HepG2 (cell line): ENCODE measurements around the gene SYNPO. TPM values are rescaled to one million over a fixed set of nuclear protein-coding genes. Genes with fewer than 3 reads are reported as not detected.

Experiments used
- ATAC-seq: fragments of 200-7000 bp; cut with Tn5 transposase; 3 replicates; pipeline ENCODE4 v1.9.1; 2020; ENCODE audit warnings: mild to moderate bottlenecking, moderate library complexity
- BruUV-seq: library from RNA; stranded (reverse); fragments of 400-500 nt; replicated peaks from 2 replicates; lab custom pipeline; 2021; lab: Mats Ljungman, UMichigan
- CTCF ChIA-PET: fragments of 300-600 bp; formaldehyde crosslinking; extraction: SDS; loops from one replicate; lab custom pipeline; 2021; ENCODE audit warnings: low total read pairs, inconsistent platforms, low intra/inter-chr PET ratio; lab: Yijun Ruan, JAX
- POLR2A ChIA-PET: fragments of 350-600 bp; sonication (Branson Sonifier 250); formaldehyde crosslinking; loops from one replicate; lab custom pipeline; 2020; ENCODE audit warnings: antibody characterized with exemption, inconsistent platforms; lab: Yijun Ruan, JAX
- DNase-seq: peaks from one replicate; pipeline ENCODE4 v3.0.0-alpha.2; 2015; ENCODE audit warnings: low spot score
- FAIRE-seq: peaks from 3 replicates; lab custom pipeline; 2011; peaks lifted over from hg19 to GRCh38; lab: Jason Lieb, UNC
- H2AFZ ChIP-seq: one replicate; pipeline ENCODE4 v1.6.1; 2011; ENCODE audit warnings: low read length, inconsistent platforms
- H3K27ac ChIP-seq: fragments of 300-600 bp; 3 replicates; pipeline ENCODE4 v1.8.0; 2011; ENCODE audit warnings: mixed run types, mild to moderate bottlenecking, mixed read lengths, low read length, inconsistent platforms; ENCODE audit not compliant: insufficient read depth; ENCODE audit errors: extremely low read length
- H3K27me3 ChIP-seq, 2 experiments: fragments of 200-600 bp in 1 of 2; 2 replicates in 1 of 2; 3 replicates in 1 of 2; pipeline versions ENCODE4 v1.6.0 to v1.8.0; 2011; ENCODE audit warnings: low read length in 2 of 2, mild to moderate bottlenecking in 2 of 2, moderate library complexity in 2 of 2, inconsistent platforms in 1 of 2; ENCODE audit not compliant: insufficient read depth in 2 of 2, control insufficient read depth in 1 of 2
- H3K36me3 ChIP-seq, 2 experiments: fragments of 200-600 bp in 1 of 2; replicated peaks in 1 of 2; 2 replicates in 1 of 2; 3 replicates in 1 of 2; pipeline versions ENCODE4 v1.5.1 to v1.8.0; 2011; ENCODE audit warnings: low read length in 2 of 2, inconsistent platforms in 1 of 2; ENCODE audit not compliant: insufficient read depth in 2 of 2, control insufficient read depth in 1 of 2
- H3K4me1 ChIP-seq: 2 replicates; pipeline ENCODE4 v1.5.1; 2012; ENCODE audit warnings: low read length, inconsistent platforms; ENCODE audit not compliant: insufficient read depth
- H3K4me2 ChIP-seq: 2 replicates; pipeline ENCODE4 v1.6.0; 2011; ENCODE audit warnings: low read depth, low read length, inconsistent platforms
- H3K4me3 ChIP-seq, 3 experiments: fragments of 200-600 bp in 1 of 3; sonication (generic), shearing (Covaris generic) in 1 of 3; replicated peaks in 1 of 3; 2 replicates each; pipeline ENCODE4 v1.5.1; 2011 to 2016; ENCODE audit warnings: low read length in 3 of 3, inconsistent platforms in 2 of 3, low read depth in 2 of 3, mild to moderate bottlenecking in 2 of 3, control low read depth in 1 of 3, mixed read lengths in 1 of 3; ENCODE audit not compliant: insufficient read depth in 1 of 3
- H3K79me2 ChIP-seq: one replicate; pipeline ENCODE4 v1.6.1; 2011; ENCODE audit warnings: low read length, inconsistent platforms; ENCODE audit not compliant: insufficient read depth
- H3K9ac ChIP-seq: 2 replicates; pipeline ENCODE4 v1.6.0; 2011; ENCODE audit warnings: mild to moderate bottlenecking, low read depth, low read length, inconsistent platforms; ENCODE audit not compliant: insufficient read depth
- H3K9me3 ChIP-seq: 2 replicates; pipeline ENCODE4 v1.5.1; 2012; ENCODE audit warnings: mild to moderate bottlenecking, low read length
- H4K20me1 ChIP-seq: 2 replicates; pipeline ENCODE4 v1.6.0; 2011; ENCODE audit warnings: inconsistent platforms, mild to moderate bottlenecking, low read length, moderate library complexity; ENCODE audit not compliant: insufficient read depth
- DMAP1 ChIP-seq: IDR thresholded peaks from 2 replicates; pipeline ENCODE4 v1.6.1; 2016
- FOXC1 ChIP-seq: sonication (generic); formaldehyde crosslinking; IDR thresholded peaks from 2 replicates; pipeline ENCODE4 v1.8.0; 2022; ENCODE audit warnings: mild to moderate bottlenecking, missing genetic modification reagents, borderline replicate concordance
- NONO ChIP-seq, 2 experiments: fragments of 450-650 bp in 1 of 2; sonication (generic) in 1 of 2; formaldehyde crosslinking in 1 of 2; IDR thresholded peaks in 1 of 2; conservative IDR thresholded peaks in 1 of 2; 2 replicates each; pipeline versions ENCODE4 v1.6.1 to v1.8.0; 2017 to 2022; ENCODE audit warnings: mild to moderate bottlenecking in 1 of 2, missing genetic modification reagents in 1 of 2, moderate library complexity in 1 of 2
- NR2F2 ChIP-seq: IDR thresholded peaks from 2 replicates; pipeline ENCODE4 v1.6.1; 2012; ENCODE audit warnings: low read depth, inconsistent platforms, borderline replicate concordance
- SNAI1 ChIP-seq: sonication (generic); formaldehyde crosslinking; IDR thresholded peaks from 2 replicates; pipeline ENCODE4 v1.5.0; 2020; ENCODE audit warnings: mild to moderate bottlenecking, missing genetic modification reagents, borderline replicate concordance
- TSC22D2 ChIP-seq: sonication (generic); formaldehyde crosslinking; IDR thresholded peaks from 2 replicates; pipeline ENCODE4 v1.5.1; 2020; ENCODE audit warnings: missing genetic modification reagents, mild to moderate bottlenecking, borderline replicate concordance
- ZFY ChIP-seq: sonication (generic); formaldehyde crosslinking; IDR thresholded peaks from 2 replicates; pipeline ENCODE4 v1.4.0; 2020; ENCODE audit warnings: missing genetic modification reagents
- ZNF160 ChIP-seq: sonication (generic); formaldehyde crosslinking; IDR thresholded peaks from 2 replicates; pipeline ENCODE4 v1.8.0; 2022; ENCODE audit warnings: mild to moderate bottlenecking, inconsistent platforms, missing genetic modification reagents
- ZNF496 ChIP-seq: sonication (generic); formaldehyde crosslinking; IDR thresholded peaks from 2 replicates; pipeline ENCODE4 v1.8.1; 2023; ENCODE audit warnings: mild to moderate bottlenecking, moderate library complexity, missing genetic modification reagents; ENCODE audit not compliant: insufficient replicate concordance
- ZNF550 ChIP-seq: sonication (generic); formaldehyde crosslinking; IDR thresholded peaks from 2 replicates; pipeline ENCODE4 v1.4.0; 2020; ENCODE audit warnings: mild to moderate bottlenecking, missing genetic modification reagents, borderline replicate concordance
- ZNF7 ChIP-seq: IDR thresholded peaks from 2 replicates; pipeline ENCODE4 v1.6.1; 2016; ENCODE audit warnings: missing biosample characterization, missing genetic modification reagents
- WGBS: methylation state at CpG from one replicate; pipeline ENCODE4 v1.1.6; 2017; ENCODE audit warnings: low lambda C conversion rate; 5-methylcytosine and 5-hydroxymethylcytosine counted together
- in situ Hi-C: cut with HindIII; loops from 2 replicates; pipeline ENCODE4 v1.10.0; 2017; ENCODE audit warnings: low pct_unique_long_range_greater_than_20kb; ENCODE audit not compliant: extremely low pct_ligation_motif_present
- intact Hi-C: fragments of 100-400 bp; cut with micrococcal nuclease; formaldehyde crosslinking; loops from one replicate; pipeline ENCODE4 v1.10.0; 2022; ENCODE audit not compliant: unreplicated experiment
- polyA plus RNA-seq, 8 experiments: library from polyadenylated mRNA; depleted of rRNA in 3 of 8; stranded (reverse) in 7 of 8; unstranded in 1 of 8; fragments of >200 nt; fragmentation: Illumina TruSeq in 4 of 8; extraction: Trizol in 4 of 8; gene quantifications; 2 replicates each; pipeline versions ENCODE4 v1.2.1 to v1.2.3, GENCODE V29; 2011 to 2016; ENCODE audit warnings: low read depth in 4 of 8, missing spikeins in 1 of 8, mixed read lengths in 1 of 8; ENCODE audit not compliant: insufficient read depth in 1 of 8
- total RNA-seq, 5 experiments: library from RNA; depleted of rRNA; stranded (reverse); fragments of >200 nt; fragmentation: Illumina TruSeq; extraction: Trizol; gene quantifications; 2 replicates each; pipeline ENCODE4 v1.2.3, GENCODE V29; 2016; ENCODE audit warnings: low read depth in 1 of 5
- TF ChIP-seq, protein P1 (sequence below): sonication (generic); formaldehyde crosslinking; conservative IDR thresholded peaks from 2 replicates; pipeline ENCODE4 v1.8.0; 2022; ENCODE audit warnings: missing genetic modification reagents
- TF ChIP-seq, protein P2 (sequence below): sonication (generic); formaldehyde crosslinking; IDR thresholded peaks from 2 replicates; pipeline ENCODE4 v1.4.0; 2020; ENCODE audit warnings: missing genetic modification reagents, borderline replicate concordance

SYNPO gene
- total and polyA plus RNA-seq, 2 of the 13 experiments (the other 11 are each of a cell fraction or from before 2014, with no cell fraction given), result 0.09 to 0.30 TPM

DNA sequence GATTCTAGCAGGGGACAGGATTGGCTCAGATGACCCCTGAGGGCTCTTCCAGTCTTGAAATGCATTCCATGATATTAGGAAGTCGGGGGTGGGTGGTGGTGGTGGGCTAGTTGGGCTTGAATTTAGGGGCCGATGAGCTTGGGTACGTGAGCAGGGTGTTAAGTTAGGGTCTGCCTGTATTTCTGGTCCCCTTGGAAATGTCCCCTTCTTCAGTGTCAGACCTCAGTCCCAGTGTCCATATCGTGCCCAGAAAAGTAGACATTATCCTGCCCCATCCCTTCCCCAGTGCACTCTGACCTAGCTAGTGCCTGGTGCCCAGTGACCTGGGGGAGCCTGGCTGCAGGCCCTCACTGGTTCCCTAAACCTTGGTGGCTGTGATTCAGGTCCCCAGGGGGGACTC is 17.7 kb downstream of the SYNPO start:
- intact Hi-C loops, result loop anchor here (5.0 kb wide), 2 partner anchors 66 to 189 kb away; partner anchors contain the start of gene IRGM

More for the DNA sequence above, 17.7 kb downstream of the SYNPO start:
- no peaks in the 10 kb centered on the region for H3K36me3 ChIP-seq
- ChIA-PET POLR2A (no interaction called here), CTCF (no interaction called here)
- H3K9me3 ChIP-seq, result no peaks in the 10 kb centered on the region
- no peak overlapping the region for H3K4me3 ChIP-seq
- no peak overlapping the region for H3K4me2 ChIP-seq
- no TSS peak for BruUV-seq
- no peak overlapping the region for H2AFZ ChIP-seq
- H3K9ac ChIP-seq, result no peak overlapping the region
- 100% methylated on average over 2 of the region's 4 CpGs for WGBS
- peaks cover 18% of the 10 kb centered on the region for H3K4me1 ChIP-seq
- no peak for DNase-seq
- TF ChIP-seq NR2F2, result no peak
- TF ChIP-seq SNAI1 (CRISPR knock-in tag), result no peak
- TF ChIP-seq ZNF7 (CRISPR knock-in tag), result no peak
- TF ChIP-seq ZNF550, result no peak
- TF ChIP-seq FOXC1 (CRISPR knock-in tag), result no peak
- TF ChIP-seq, protein P1, sequence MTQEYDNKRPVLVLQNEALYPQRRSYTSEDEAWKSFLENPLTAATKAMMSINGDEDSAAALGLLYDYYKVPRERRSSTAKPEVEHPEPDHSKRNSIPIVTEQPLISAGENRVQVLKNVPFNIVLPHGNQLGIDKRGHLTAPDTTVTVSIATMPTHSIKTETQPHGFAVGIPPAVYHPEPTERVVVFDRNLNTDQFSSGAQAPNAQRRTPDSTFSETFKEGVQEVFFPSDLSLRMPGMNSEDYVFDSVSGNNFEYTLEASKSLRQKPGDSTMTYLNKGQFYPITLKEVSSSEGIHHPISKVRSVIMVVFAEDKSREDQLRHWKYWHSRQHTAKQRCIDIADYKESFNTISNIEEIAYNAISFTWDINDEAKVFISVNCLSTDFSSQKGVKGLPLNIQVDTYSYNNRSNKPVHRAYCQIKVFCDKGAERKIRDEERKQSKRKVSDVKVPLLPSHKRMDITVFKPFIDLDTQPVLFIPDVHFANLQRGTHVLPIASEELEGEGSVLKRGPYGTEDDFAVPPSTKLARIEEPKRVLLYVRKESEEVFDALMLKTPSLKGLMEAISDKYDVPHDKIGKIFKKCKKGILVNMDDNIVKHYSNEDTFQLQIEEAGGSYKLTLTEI (CRISPR knock-in tag), result no peak
- no peak for TF ChIP-seq ZNF496 (CRISPR knock-in tag)
- no peak for TF ChIP-seq DMAP1 (CRISPR knock-in tag)
- no peak for TF ChIP-seq ZNF160 (CRISPR knock-in tag)
- no peak for TF ChIP-seq NONO (IDR thresholded peaks at IDR 0.05)
- no peak for TF ChIP-seq NONO (CRISPR knock-in tag; conservative IDR thresholded peaks at IDR 0.05)
- TF ChIP-seq ZFY, result no peak
- TF ChIP-seq TSC22D2, result no peak
- TF ChIP-seq, protein P2, sequence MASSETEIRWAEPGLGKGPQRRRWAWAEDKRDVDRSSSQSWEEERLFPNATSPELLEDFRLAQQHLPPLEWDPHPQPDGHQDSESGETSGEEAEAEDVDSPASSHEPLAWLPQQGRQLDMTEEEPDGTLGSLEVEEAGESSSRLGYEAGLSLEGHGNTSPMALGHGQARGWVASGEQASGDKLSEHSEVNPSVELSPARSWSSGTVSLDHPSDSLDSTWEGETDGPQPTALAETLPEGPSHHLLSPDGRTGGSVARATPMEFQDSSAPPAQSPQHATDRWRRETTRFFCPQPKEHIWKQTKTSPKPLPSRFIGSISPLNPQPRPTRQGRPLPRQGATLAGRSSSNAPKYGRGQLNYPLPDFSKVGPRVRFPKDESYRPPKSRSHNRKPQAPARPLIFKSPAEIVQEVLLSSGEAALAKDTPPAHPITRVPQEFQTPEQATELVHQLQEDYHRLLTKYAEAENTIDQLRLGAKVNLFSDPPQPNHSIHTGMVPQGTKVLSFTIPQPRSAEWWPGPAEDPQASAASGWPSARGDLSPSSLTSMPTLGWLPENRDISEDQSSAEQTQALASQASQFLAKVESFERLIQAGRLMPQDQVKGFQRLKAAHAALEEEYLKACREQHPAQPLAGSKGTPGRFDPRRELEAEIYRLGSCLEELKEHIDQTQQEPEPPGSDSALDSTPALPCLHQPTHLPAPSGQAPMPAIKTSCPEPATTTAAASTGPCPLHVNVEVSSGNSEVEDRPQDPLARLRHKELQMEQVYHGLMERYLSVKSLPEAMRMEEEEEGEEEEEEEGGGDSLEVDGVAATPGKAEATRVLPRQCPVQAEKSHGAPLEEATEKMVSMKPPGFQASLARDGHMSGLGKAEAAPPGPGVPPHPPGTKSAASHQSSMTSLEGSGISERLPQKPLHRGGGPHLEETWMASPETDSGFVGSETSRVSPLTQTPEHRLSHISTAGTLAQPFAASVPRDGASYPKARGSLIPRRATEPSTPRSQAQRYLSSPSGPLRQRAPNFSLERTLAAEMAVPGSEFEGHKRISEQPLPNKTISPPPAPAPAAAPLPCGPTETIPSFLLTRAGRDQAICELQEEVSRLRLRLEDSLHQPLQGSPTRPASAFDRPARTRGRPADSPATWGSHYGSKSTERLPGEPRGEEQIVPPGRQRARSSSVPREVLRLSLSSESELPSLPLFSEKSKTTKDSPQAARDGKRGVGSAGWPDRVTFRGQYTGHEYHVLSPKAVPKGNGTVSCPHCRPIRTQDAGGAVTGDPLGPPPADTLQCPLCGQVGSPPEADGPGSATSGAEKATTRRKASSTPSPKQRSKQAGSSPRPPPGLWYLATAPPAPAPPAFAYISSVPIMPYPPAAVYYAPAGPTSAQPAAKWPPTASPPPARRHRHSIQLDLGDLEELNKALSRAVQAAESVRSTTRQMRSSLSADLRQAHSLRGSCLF (CRISPR knock-in tag), result no peak
- TF ChIP-seq, all 625 proteins: peak for 0
- no peaks in the 10 kb centered on the region for H3K79me2 ChIP-seq
- peaks cover 4 to 24% of the 10 kb centered on the region in 2 experiments; a peak in 2 of 5 replicates for H3K27me3 ChIP-seq
- in situ Hi-C loops, result loop anchor here (5.0 to 25.0 kb wide), 2 partner anchors 96 to 196 kb away; no protein-coding TSS in a partner anchor
- FAIRE-seq, result no peak
- H3K27ac ChIP-seq, result no peak overlapping the region
- H4K20me1 ChIP-seq, result no peaks in the 10 kb centered on the region
- ATAC-seq, result no peak
